Posterior vena cava (tissue), 2 donors: ENCODE measurements around the gene VDAC1. TPM values are rescaled to one million over a fixed set of nuclear protein-coding genes. Genes with fewer than 3 reads are reported as not detected.

Experiments used
- DNase-seq: peaks from one replicate; pipeline ENCODE4 v3.0.0-alpha.2; 2020; ENCODE audit warnings: low spot score
- intact Hi-C, 2 donors: fragments of 100-400 bp; cut with DNase I; formaldehyde crosslinking; loops; one replicate each; pipeline versions ENCODE4 v1.14.1 to v1.14.2; 2022 to 2023
- total RNA-seq, 2 donors: library from RNA; stranded (reverse); fragmentation: NEBNext Ultra II Directional; extraction: Animal tissue kit (Norgen Biotek cat#: 25700); gene quantifications; one replicate each; pipeline ENCODE4 v1.2.1, GENCODE V29; 2021
- donor health status: DM: yes; HTN: yes; CAD: no.
- donor health status: DM: yes; HTN: yes; CAD: no.

The VDAC1 gene
- total RNA-seq, 2 donors from 2014 or later, result 104 to 105 TPM

GRCh38 chr5:134000696-134001453 lies 3.9 kb downstream of the VDAC1 start:
- intact Hi-C loops, result no loop called here
- DNase-seq, result peak; percentile 45

- intact Hi-C loops, result no loop called here
Observed at GRCh38 chr5:134000091-134000511, 4.7 kb downstream of the VDAC1 start.

GRCh38 chr5:133998807-133999206 lies 6.0 kb downstream of the VDAC1 start:
- peak; percentile 18 for DNase-seq
- intact Hi-C loops, result no loop called here

More at GRCh38 chr5:134000091-134000511, 4.7 kb downstream of the VDAC1 start:
- DNase-seq, result peak; percentile 65

DNA sequence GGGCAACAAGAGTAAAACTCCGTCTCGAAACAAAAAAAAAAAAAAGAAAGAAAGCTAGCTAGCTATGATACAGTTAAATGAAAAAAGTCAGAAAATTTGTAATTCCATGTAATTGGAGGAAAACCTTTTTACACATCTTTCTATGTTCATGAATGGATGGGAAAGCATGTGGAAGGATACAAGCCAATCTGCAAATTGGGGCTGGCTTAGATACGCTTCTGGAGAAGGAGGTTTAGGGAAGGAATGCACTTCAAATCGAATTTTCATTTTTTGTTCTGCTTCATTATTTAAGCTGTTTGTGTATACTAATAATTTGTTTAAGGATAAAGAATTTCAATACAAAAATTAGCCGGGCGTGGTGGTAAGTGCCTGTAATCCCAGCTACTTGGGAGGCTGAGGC lies 6.7 kb downstream of the VDAC1 start:
- intact Hi-C loops, result no loop called here
- no peak for DNase-seq

- intact Hi-C loops, result no loop called here
- DNase-seq, result peak; percentile 14
Observed at GRCh38 chr5:133996683-133997252, 8.0 kb downstream of the VDAC1 start.

- peak; percentile 67 for DNase-seq
- intact Hi-C loops, result no loop called here
Observed at GRCh38 chr5:133995883-133996563, 8.8 kb downstream of the VDAC1 start.

DNA sequence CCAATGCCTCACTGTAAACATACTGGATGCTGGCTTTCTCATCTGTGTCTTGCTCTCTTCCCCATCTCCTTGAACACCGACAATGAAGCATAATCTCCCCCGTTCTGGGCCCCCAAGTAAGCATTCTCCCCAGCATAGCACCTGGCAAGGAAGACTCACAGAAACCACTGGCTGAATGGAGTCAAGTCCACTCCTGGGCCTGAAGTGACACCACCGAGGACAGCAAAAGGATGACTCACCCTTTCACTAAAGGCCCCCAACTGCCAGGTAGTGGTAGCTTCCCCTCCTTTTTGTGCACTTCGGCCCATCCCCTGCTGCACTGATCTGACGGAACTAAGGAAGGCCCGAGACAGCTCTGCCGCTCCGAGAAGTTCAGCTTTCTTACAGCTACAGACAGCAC lies 9.4 kb downstream of the VDAC1 start:
- DNase-seq, result peak; percentile 46
- intact Hi-C loops, result no loop called here

- intact Hi-C loops, result no loop called here
- peak; percentile 43 for DNase-seq
Observed at GRCh38 chr5:133994990-133995333, 9.8 kb downstream of the VDAC1 start.

- peak; percentile 53 for DNase-seq
Observed at GRCh38 chr5:133994297-133994989, 10.3 kb downstream of the VDAC1 start.

GRCh38 chr5:133993185-133993936 lies 11.4 kb downstream of the VDAC1 start:
- intact Hi-C loops, result no loop called here
- no peak for DNase-seq

More at GRCh38 chr5:133994297-133994989, 10.3 kb downstream of the VDAC1 start:
- intact Hi-C loops, result no loop called here

DNA sequence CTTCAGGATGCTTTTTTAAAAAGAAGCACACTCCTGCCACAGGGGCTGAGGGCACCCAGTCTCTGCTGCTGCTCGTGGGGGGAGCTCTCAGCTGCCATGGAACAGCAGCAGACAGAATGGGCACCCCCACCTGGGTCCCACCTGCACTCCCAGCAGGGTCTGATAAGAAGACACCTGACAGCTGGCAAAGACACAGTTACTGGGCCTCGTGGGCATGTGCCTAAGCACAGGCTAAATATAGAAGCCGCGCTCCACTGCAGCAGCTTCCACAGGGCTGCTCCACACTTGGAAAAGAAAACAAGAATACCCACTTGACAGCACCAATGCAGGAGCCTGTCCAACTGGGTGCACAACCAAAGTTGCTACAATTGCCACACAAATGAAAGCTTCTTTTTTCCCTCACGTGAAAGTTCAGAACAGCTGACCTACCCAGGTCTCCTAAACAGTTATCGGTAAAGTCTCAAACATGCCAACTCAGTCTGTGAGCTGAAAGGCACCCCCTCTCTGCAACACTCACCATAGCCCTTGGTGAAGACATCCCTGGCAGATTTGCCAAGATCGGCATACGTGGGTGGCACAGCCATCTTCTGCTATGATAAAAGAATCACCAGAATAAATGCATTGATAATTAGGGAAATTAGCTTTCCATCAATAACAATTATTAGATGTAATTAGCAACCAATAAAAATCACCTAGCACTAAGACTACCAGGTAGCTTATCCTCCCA lies 12.2 kb downstream of the VDAC1 start:
- peak; percentile 23 for DNase-seq
- intact Hi-C loops, result no loop called here

- DNase-seq, result no peak
- intact Hi-C loops, result no loop called here
Observed at GRCh38 chr5:133991171-133991910, 13.4 kb downstream of the VDAC1 start.

- peak; percentile 45 for DNase-seq
- intact Hi-C loops, result no loop called here
Observed at GRCh38 chr5:133990396-133990795, 14.4 kb downstream of the VDAC1 start.

GRCh38 chr5:133985540-133986180 lies 19.1 kb downstream of the VDAC1 start:
- DNase-seq, result no peak
- intact Hi-C loops, result no loop called here

DNA sequence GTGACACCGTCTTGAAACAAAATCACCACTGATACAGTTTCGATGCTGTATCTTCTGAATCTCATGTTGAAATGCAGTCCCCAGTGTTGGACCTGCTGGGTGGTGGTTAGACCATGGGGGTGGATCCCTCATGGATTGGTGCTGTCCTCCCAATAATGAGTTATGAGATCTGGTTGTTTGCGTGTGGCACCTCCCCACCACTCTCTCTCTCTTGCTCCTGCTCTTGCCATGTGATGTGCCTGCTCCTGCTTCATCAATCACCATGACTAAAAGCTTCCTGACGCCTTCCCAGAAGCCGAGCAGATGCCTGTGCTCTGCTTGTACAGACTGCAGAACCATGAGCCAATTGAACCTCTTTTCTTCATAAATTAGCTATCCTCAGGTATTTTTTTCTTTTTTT lies 21.1 kb downstream of the VDAC1 start:
- DNase-seq, result no peak
- intact Hi-C loops, result no loop called here

- intact Hi-C loops, result no loop called here
- no peak for DNase-seq
Observed at GRCh38 chr5:133981714-133982113, 23.1 kb downstream of the VDAC1 start.

GRCh38 chr5:133980652-133981051 lies 24.1 kb downstream of the VDAC1 start:
- intact Hi-C loops, result no loop called here
- no peak for DNase-seq
